ENCODE measurements around the gene WDR18. TPM values are rescaled to one million over a fixed set of nuclear protein-coding genes. Genes with fewer than 3 reads are reported as not detected.

Gene WDR18
- total and polyA plus RNA-seq, 2 of the 8 experiments (the other 6 are each of a cell fraction or from before 2014, with no cell fraction given): 87.7 to 177 TPM

DNA sequence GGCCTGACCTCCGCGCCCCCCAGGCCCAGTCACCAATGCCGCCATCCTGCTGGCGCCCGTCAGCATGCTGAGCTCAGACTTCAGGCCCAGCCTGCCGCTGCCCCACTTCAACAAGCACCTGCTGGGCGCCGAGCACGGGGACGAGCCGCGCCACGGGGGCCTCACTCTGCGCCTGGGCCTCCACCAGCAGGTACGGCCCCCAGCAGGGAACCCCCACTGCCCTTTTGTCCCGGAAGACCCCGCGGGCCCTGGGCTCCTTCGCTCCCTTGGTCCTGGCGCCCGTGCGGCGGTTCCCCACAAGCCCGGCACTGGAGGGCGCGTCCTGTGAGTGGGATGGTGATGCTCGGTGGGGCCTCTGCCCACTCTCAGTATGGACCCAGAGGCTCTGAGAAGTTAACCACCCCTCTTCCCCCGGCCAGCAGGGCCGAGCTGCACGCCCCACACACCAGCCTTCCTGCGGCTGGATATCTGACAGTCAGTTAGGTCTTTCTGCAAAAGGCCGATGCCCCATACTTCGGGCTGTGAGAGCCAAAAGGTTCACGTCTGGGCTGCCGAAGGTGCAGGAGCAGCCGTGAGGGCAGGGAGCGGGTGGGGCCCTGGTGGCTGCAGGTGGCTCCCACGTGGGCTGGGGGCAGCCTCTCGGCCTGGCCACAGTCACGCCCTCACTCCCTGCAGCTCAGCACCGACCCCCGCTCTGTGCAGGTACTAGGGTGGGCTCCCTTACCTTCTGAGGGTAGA is 8.0 kb downstream of the WDR18 start:
- Histone ChIP-seq H4K8ac (ENCODE audit: extremely low read depth, insufficient read depth, low read length) (no peak overlapping the region), H3K27me3 (replicated peaks in 1 of 4; ENCODE audit: control insufficient read depth in 3 of 4, extremely low read depth in 1 of 4, insufficient read depth in 3 of 4, low read length in 3 of 4) (no peaks in the 10 kb centered on the region; a peak in 1 of 7 replicates), H2AK5ac (ENCODE audit: low read depth, low read length) (no peak overlapping the region), H3K14ac (ENCODE audit: insufficient read length) (no peak overlapping the region), H2BK120ac (replicated peaks; ENCODE audit: low read depth, low read length) (no peak overlapping the region), H3K4ac (replicated peaks; ENCODE audit: insufficient read length, low read depth, low read length) (no peak overlapping the region), H3K27ac (ENCODE audit: low read depth, low read length) (no peak overlapping the region), H3K4me1 (replicated peaks in 1 of 4; ENCODE audit: control insufficient read depth in 3 of 4, insufficient read depth in 4 of 4, low read length in 3 of 4) (peaks cover 0 to 7% (median 4%) of the 10 kb centered on the region in 4 experiments; a peak in 3 of 7 replicates), H3K4me3 (ENCODE audit: extremely low read depth in 1 of 4, insufficient read depth in 2 of 4, low read depth in 3 of 4, low read length in 4 of 4) (no peak overlapping the region), H2BK20ac (ENCODE audit: low read length) (no peak overlapping the region), H3K79me1 (ENCODE audit: low read depth, low read length) (no peaks in the 10 kb centered on the region; the same call in 1 of the 2 replicates), H3K23ac (ENCODE audit: insufficient read length) (no peak overlapping the region), H3K18ac (ENCODE audit: extremely low read depth, low read length) (no peak overlapping the region), H3K23me2 (ENCODE audit: low read depth, low read length) (peaks cover 2% of the 10 kb centered on the region; the same call in 1 of the 2 replicates), H4K91ac (replicated peaks; ENCODE audit: insufficient read length, low read length) (no peak overlapping the region), H3K36me3 (ENCODE audit: control insufficient read depth in 2 of 4, insufficient read depth in 4 of 4, low read length in 3 of 4) (peaks cover 4 to 34% (median 14%) of the 10 kb centered on the region in 4 experiments; a peak in 5 of 8 replicates), H3K56ac (replicated peaks; ENCODE audit: insufficient read length, low read depth, low read length) (no peak overlapping the region), H2BK15ac (ENCODE audit: low read length) (no peak overlapping the region), H2BK12ac (ENCODE audit: low read depth, low read length) (no peak overlapping the region), H4K20me1 (replicated peaks in 1 of 2; ENCODE audit: control insufficient read depth in 1 of 2, insufficient read depth in 2 of 2, low read length in 2 of 2) (peaks cover 9 to 23% of the 10 kb centered on the region in 2 experiments), H3K9me3 (ENCODE audit: insufficient read depth in 2 of 2, low read depth in 1 of 2, low read length in 1 of 2) (no peaks in the 10 kb centered on the region), H3K4me2 (ENCODE audit: insufficient read depth in 1 of 2, low read depth in 2 of 2, low read length in 2 of 2) (no peak overlapping the region), H2BK5ac (ENCODE audit: low read depth, low read length) (no peak overlapping the region), H4K5ac (ENCODE audit: insufficient read length, low read depth, low read length) (no peak overlapping the region), H3K9ac (replicated peaks in 1 of 4; ENCODE audit: extremely low read depth in 1 of 4, low read depth in 3 of 4, low read length in 3 of 4) (no peak overlapping the region), H2AFZ (ENCODE audit: low read length) (no peak overlapping the region), H3K79me2 (ENCODE audit: control insufficient read depth in 1 of 2, insufficient read depth in 2 of 2, low read length in 2 of 2) (no peaks in the 10 kb centered on the region)
- ChIA-PET CTCF (ENCODE audit: partially characterized antibody) (interaction anchor here (0.6 to 2.3 kb wide), 3 partner anchors 14 to 316 kb away, joined by 3 to 5 read pairs (median 5); no protein-coding TSS in a partner anchor), POLR2A (ENCODE audit: partially characterized antibody) (interaction anchor here (1.0 to 7.3 kb wide), 6 partner anchors 15 to 246 kb away, joined by 3 to 81 read pairs (median 4); partner anchors contain the start of gene CNN2)
- DNase-seq (ENCODE audit: low read depth in 1 of 2, low spot score in 2 of 2): no peak
- 96% methylated on average over 40 of the region's 42 CpGs; no CpG with 5 or more reads in 1 of the 2 experiments for WGBS, 2 experiments (ENCODE audit: extremely low coverage in 1 of 2, insufficient coverage in 1 of 2, insufficient read length in 1 of 2, insufficient replicate concordance in 2 of 2, low coverage in 1 of 2, low lambda C conversion rate in 2 of 2, missing lambda C conversion rate in 1 of 2)
- FAIRE-seq: no peak
- TF ChIP-seq SP2 (IDR thresholded peaks at IDR 0.05; ENCODE audit: low read length) (no peak), EP300 (IDR thresholded peaks at IDR 0.05; ENCODE audit: borderline replicate concordance in 1 of 2, low read depth in 2 of 2, low read length in 2 of 2) (no peak), KDM1A (IDR thresholded peaks at IDR 0.05; ENCODE audit: borderline replicate concordance, low read length) (no peak), ATF3 (IDR thresholded peaks at IDR 0.05; ENCODE audit: insufficient read depth, low read depth, low read length) (no peak), HDAC6 (IDR thresholded peaks at IDR 0.05; ENCODE audit: low read depth, low read length) (no peak), EZH2 (IDR thresholded peaks at IDR 0.05; ENCODE audit: low read depth, low read length, severe bottlenecking) (no peak), CTBP2 (IDR thresholded peaks at IDR 0.05; ENCODE audit: borderline replicate concordance, insufficient read depth, insufficient read length, low read length) (no peak), ASH2L (IDR thresholded peaks at IDR 0.05; ENCODE audit: low read length) (no peak), SP1 (IDR thresholded peaks at IDR 0.05; ENCODE audit: low read depth, low read length) (no peak)

All from H1 (cell line).